ENCODE data around the gene LYSMD2. TPM values are rescaled to one million over a fixed set of nuclear protein-coding genes. Genes with fewer than 3 reads are reported as not detected.
A peak's percentile ranks its signal among the peaks of the same experiment; 100 is the strongest.

LYSMD2 gene
- total RNA-seq, 1 donor from 2014 or later: 21.8 TPM

GRCh38 chr15:51751697-51752683, 14.5 kb upstream of the LYSMD2 start:
- DNase-seq: peak; percentile 24

GRCh38 chr15:51750792-51751696, 13.6 kb upstream of the LYSMD2 start, which contains the start of gene TMOD2:
Gene TMOD2, plus strand, starts transcription at chr15:51751597. Its CDS starts 14,845 bp downstream, at chr15:51766442.
- DNase-seq: peak; percentile 34

DNA sequence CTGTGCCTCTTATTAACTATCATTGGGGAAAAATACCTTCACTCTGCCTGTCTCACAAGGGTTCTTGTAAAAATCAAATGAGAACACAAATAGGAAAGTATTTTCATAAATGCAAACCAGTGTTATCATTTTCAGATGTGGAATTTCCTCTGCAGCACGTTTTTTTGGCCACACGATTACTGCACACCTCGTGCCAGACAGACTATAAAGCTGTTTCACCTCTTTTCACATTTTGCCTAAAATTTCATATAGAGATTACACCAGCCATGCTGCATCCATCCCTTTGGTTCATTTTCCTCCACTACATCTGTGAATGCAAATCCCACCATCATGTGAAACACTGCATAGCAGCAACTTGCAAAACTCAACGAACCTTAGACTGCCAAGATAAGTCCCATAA, 12.7 kb upstream of the LYSMD2 start:
- no peak for DNase-seq

DNA sequence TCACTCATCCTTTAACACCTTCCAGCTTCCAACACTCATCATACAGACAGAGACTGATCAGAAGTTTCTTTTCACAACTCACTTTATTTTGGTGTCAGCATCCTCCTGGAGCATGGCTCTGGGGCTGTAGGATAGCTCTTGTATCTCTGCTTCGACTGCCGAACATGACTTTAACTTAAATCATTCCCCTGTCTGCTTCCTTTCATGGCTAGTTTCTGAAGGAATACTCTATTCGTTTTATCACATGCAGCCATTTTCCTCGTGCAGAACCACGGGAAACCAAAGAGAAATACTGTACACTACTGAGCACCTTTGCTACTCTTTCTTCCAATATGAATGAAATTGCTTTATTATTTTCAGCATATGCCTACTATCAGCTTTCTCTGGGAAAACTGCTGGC, 11.9 kb upstream of the LYSMD2 start:
- no peak for DNase-seq

GRCh38 chr15:51739061-51739712, 1.7 kb upstream of the LYSMD2 start:
- DNase-seq: no peak

DNA sequence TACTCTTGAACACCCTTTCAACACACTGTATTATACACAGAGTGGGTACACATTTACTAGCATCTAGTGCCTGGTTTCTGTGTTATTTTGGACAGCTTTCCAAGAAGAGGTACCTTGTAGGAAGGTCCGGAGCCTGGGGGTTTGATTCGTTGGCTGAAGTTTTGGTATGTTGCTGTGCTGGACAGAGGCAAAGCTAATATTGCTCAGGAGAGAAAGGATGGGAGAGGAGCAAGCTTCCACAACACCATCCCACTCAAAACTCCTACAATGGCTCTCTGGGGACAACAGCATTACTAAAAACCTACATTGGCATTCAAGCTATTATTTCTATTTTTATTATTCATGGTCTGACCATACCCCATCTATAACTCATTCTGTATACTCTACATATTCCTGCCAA, 1.1 kb upstream of the LYSMD2 start:
- DNase-seq: no peak

GRCh38 chr15:51736751-51737521, 519 bp downstream of the LYSMD2 start:
- DNase-seq: peak; percentile 63

- DNase-seq: no peak
Measured at GRCh38 chr15:51736069-51736468, 1.4 kb downstream of the LYSMD2 start.

DNA sequence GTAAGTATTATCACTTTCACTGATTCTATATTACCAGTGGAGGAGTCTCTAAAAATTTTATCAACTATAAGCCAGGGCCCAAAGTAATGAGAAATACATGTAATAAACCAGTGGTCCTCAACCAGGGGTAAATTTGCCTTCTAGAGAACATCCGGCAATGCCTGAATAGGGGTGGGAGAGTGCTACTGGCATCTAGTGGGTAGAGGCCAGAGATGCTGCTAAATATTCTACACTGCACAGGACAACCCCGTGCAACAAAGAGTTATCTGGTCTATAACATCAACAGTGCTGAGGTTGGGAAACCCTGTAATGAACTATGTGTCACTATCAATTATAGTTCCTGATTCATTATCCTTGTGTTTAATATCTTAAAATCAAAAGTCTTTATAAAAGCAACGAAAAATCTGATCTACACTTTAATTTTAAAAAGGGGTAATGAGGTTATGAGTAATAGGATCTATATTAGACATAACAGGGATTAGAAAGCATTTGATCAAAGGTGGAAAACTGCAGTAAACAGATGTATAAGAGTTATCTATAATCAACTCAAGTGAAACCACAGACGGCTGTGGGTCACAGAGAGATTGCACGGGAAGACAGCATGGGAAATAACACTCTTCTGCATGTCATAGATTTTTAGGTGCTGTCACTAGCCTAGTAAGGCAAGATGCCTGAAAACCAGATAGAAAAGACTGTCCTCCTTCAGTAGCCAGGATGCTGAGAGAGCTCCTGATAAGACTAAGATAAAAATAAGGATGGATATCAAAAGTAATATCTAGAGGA, 2.0 kb downstream of the LYSMD2 start:
- no peak for DNase-seq

- DNase-seq: no peak
Measured at GRCh38 chr15:51732646-51733045, 4.8 kb downstream of the LYSMD2 start.

- DNase-seq: no peak
Measured at GRCh38 chr15:51731549-51732267, 5.7 kb downstream of the LYSMD2 start.

DNA sequence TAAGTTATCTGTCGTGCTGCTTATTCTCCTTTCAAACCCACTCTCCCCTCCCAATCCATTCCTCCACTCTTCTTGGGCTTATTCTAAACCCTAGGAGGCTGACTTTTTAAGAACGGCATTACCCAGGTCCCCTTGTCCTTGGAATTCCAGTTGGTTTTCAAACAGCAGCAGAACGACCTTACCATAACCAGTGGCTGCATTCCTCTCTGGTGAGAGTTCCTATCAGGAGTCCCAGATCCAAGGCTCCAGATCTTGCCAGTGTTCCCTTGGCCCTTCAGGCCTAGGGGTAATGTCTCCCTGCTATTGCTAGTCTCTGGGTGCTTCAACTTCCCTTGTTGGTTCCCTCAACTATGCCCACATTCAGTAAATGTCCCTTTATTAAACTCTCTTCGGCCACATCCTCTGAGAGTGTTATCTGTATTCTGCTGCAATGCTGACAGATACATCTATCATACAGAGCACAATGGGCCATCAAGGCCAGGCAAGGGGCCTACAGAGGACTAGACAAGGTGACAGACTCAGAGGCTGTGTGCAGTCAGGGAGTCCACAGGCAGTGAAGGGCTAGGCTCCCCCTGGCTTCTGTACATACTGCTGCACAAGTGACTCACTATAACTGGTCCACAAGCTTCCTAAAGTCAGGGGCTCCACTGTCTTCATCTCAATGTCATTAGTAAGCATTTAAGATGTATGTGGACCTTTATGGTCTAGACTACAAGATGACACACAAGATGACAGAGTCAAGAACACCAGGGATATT, 10.1 kb downstream of the LYSMD2 start:
- no peak for DNase-seq

- peak; percentile 20 for DNase-seq
Measured at GRCh38 chr15:51726302-51727073, 11.0 kb downstream of the LYSMD2 start.

DNA sequence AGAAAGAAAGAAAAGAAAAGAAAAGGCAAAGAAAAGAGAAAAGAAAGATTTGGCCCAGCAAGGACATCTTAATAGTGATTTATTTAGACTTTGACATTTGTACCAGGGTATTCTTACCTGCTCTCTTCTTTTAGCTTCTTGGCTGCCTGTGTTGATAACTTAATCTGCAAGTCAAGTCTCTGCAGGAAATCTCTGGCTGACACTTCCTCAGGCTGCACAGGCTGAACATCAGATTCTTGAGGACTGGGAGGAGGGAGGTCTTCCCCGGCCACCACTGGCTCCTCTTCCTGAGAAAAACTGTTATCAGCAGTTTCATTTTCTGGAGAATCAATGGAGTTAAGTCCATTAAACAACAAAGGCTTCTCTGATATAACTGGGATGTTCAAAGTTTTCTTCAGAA, 12.8 kb downstream of the LYSMD2 start:
- no peak for DNase-seq

GRCh38 chr15:51724199-51724598, 13.3 kb downstream of the LYSMD2 start:
- no peak for DNase-seq

DNA sequence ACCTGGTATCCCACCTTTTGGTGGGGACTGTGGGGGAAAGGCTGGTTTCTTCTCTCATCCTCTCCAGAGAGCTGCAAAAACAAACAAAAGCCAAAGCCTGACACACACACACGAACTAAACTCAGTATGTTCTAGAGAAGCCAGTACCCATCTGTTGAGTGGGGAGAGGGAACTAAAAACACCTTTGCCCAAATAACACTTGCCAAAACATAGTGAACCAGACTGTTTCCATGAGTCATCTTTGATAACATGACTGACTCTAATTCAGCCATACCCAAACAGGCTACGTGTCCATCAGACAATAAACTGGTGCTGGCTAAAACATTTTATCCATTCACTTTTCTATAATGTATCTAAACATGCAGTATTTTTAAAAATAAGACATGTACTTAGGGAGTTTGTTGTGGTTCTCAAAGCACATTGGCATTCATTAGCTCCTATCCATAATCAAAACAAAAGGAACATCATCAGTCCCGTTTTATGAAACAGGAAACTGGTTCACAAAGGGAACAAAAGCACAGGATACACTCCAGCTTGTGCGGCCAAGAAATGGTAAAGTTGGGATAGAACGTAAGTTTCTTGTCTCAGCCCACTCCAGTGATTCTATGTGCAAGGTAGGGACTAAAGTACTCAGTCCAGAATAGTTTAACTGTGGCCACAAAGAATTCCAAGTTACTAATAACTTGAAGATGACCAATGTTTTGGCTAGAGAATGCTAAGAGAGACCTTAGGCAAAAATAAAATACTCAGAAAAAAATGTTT, 16.1 kb downstream of the LYSMD2 start:
- no peak for DNase-seq

- DNase-seq: no peak
Measured at GRCh38 chr15:51720201-51720995, 17.1 kb downstream of the LYSMD2 start.

Data from occipital lobe (tissue), 2 donors.